SK-N-SH treated with all-trans-retinoic acid at 6 μM for 48 hours (cell line): Measurements from ENCODE around the gene LAMA3.
A peak's percentile ranks its signal among the peaks of the same experiment; 100 is the strongest.

Experiments
- ATAC-seq: fragments of 200-7000 bp; cut with Tn5 transposase; 3 replicates; pipeline ENCODE4 v1.9.1; 2020; ENCODE audit warnings: mild to moderate bottlenecking, moderate library complexity
- ARNTL ChIP-seq: fragments of 450-650 bp; formaldehyde crosslinking; IDR thresholded peaks from 2 replicates; pipeline ENCODE4 v1.5.0; 2020; ENCODE audit warnings: low read depth, mild to moderate bottlenecking, moderate library complexity, borderline replicate concordance
- CREB5 ChIP-seq: fragments of 250-450 bp; sonication (Bioruptor Pico); IDR thresholded peaks from 2 replicates; pipeline ENCODE4 v1.5.1; 2020; ENCODE audit warnings: low read depth, mild to moderate bottlenecking, moderate library complexity
- CSDC2 ChIP-seq: fragments of 250-450 bp; sonication (Bioruptor Pico); IDR thresholded peaks from 2 replicates; pipeline ENCODE4 v1.5.0; 2020; ENCODE audit warnings: mild to moderate bottlenecking, moderate library complexity
- CSRNP3 ChIP-seq: fragments of 250-450 bp; sonication (Bioruptor Pico); IDR thresholded peaks from 2 replicates; pipeline ENCODE4 v1.5.1; 2021; ENCODE audit warnings: mild to moderate bottlenecking, moderate library complexity
- ESRRG ChIP-seq: fragments of 250-450 bp; sonication (Bioruptor Pico); IDR thresholded peaks from 2 replicates; pipeline ENCODE4 v1.6.1; 2021; ENCODE audit warnings: mild to moderate bottlenecking
- GLIS3 ChIP-seq: fragments of 250-450 bp; sonication (Bioruptor Pico); IDR thresholded peaks from 2 replicates; pipeline ENCODE4 v1.5.0; 2020; ENCODE audit warnings: mild to moderate bottlenecking, moderate library complexity
- ISL1 ChIP-seq: fragments of 250-450 bp; sonication (Bioruptor Pico); IDR thresholded peaks from 2 replicates; pipeline ENCODE4 v2.1.2; 2022; ENCODE audit warnings: mild to moderate bottlenecking, moderate library complexity
- PATZ1 ChIP-seq: fragments of 250-450 bp; sonication (Bioruptor Pico); IDR thresholded peaks from 2 replicates; pipeline ENCODE4 v1.8.0; 2020; ENCODE audit warnings: mild to moderate bottlenecking, moderate library complexity, borderline replicate concordance
- POU6F1 ChIP-seq: fragments of 250-450 bp; sonication (Bioruptor Pico); IDR thresholded peaks from 2 replicates; pipeline ENCODE4 v1.8.0; 2021; ENCODE audit warnings: low read depth, mild to moderate bottlenecking, moderate library complexity, borderline replicate concordance
- PPARA ChIP-seq: fragments of 250-450 bp; sonication (Bioruptor Pico); IDR thresholded peaks from 2 replicates; pipeline ENCODE4 v1.5.0; 2020; ENCODE audit warnings: mild to moderate bottlenecking, borderline replicate concordance
- RARB ChIP-seq: fragments of 250-450 bp; sonication (Bioruptor Pico); IDR thresholded peaks from 2 replicates; pipeline ENCODE4 v1.8.0; 2021; ENCODE audit warnings: mild to moderate bottlenecking, moderate library complexity
- SNAI2 ChIP-seq: fragments of 250-450 bp; sonication (Bioruptor Pico); IDR thresholded peaks from 2 replicates; pipeline ENCODE4 v1.5.0; 2020; ENCODE audit warnings: mild to moderate bottlenecking, moderate library complexity
- TCF4 ChIP-seq: fragments of 250-450 bp; sonication (Bioruptor Pico); IDR thresholded peaks from 2 replicates; pipeline ENCODE4 v1.8.0; 2021; ENCODE audit warnings: mild to moderate bottlenecking, moderate library complexity, borderline replicate concordance
- TOX ChIP-seq: fragments of 250-450 bp; sonication (Bioruptor Pico); IDR thresholded peaks from 2 replicates; pipeline ENCODE4 v1.8.0; 2021; ENCODE audit warnings: mild to moderate bottlenecking, moderate library complexity, borderline replicate concordance
- TSHZ2 ChIP-seq: fragments of 250-450 bp; sonication (Bioruptor Pico); IDR thresholded peaks from 2 replicates; pipeline ENCODE4 v1.5.0; 2020; ENCODE audit warnings: mild to moderate bottlenecking, moderate library complexity
- ZC3H10 ChIP-seq: fragments of 250-450 bp; sonication (Bioruptor Pico); IDR thresholded peaks from 2 replicates; pipeline ENCODE4 v1.5.1; 2021; ENCODE audit warnings: mild to moderate bottlenecking, moderate library complexity
- ZFP3 ChIP-seq: fragments of 250-450 bp; sonication (Bioruptor Pico); IDR thresholded peaks from 2 replicates; pipeline ENCODE4 v1.5.0; 2020; ENCODE audit warnings: mild to moderate bottlenecking, moderate library complexity
- ZFP30 ChIP-seq: fragments of 450-650 bp; formaldehyde crosslinking; IDR thresholded peaks from 2 replicates; pipeline ENCODE4 v1.5.0; 2022; ENCODE audit warnings: mild to moderate bottlenecking, moderate library complexity
- ZNF565 ChIP-seq: fragments of 450-650 bp; formaldehyde crosslinking; conservative IDR thresholded peaks from 2 replicates; pipeline ENCODE4 v1.5.0; 2020; ENCODE audit warnings: low read depth, mild to moderate bottlenecking, moderate library complexity
- ZNF70 ChIP-seq: fragments of 450-650 bp; formaldehyde crosslinking; IDR thresholded peaks from 2 replicates; pipeline ENCODE4 v1.5.0; 2020; ENCODE audit warnings: mild to moderate bottlenecking, moderate library complexity
- ZNF8 ChIP-seq: fragments of 450-650 bp; formaldehyde crosslinking; IDR thresholded peaks from 2 replicates; pipeline ENCODE4 v1.5.0; 2020; ENCODE audit warnings: mild to moderate bottlenecking, moderate library complexity

LAMA3 gene

GRCh38 chr18:23986600-23987359 is 297.5 kb downstream of the LAMA3 start:
- TF ChIP-seq ZC3H10 = 0 out of 2 replicates have a peak, but pooled peaks have one; percentile 13
- no peak for TF ChIP-seq POU6F1 (CRISPR knock-in tag)
- no peak for TF ChIP-seq ZNF70 (CRISPR knock-in tag)
- no peak for TF ChIP-seq ZFP30 (CRISPR knock-in tag)
- TF ChIP-seq ISL1 (CRISPR knock-in tag) = peak; percentile 72
- ATAC-seq = no peak

- 0 out of 3 replicates have a peak, but pooled peaks have one; percentile 5 for ATAC-seq
- TF ChIP-seq ARNTL (CRISPR knock-in tag) (no peak), RARB (CRISPR knock-in tag) (no peak), ZFP3 (CRISPR knock-in tag) (no peak), ZNF8 (no peak), ISL1 (CRISPR knock-in tag) (no peak), POU6F1 (CRISPR knock-in tag) (no peak), TOX (CRISPR knock-in tag) (no peak), ESRRG (CRISPR knock-in tag) (no peak), GLIS3 (CRISPR knock-in tag) (no peak), PPARA (CRISPR knock-in tag) (no peak), CREB5 (CRISPR knock-in tag) (no peak), TSHZ2 (CRISPR knock-in tag) (no peak), SNAI2 (no peak), PATZ1 (CRISPR knock-in tag) (no peak), CSRNP3 (CRISPR knock-in tag) (no peak), ZNF565 (no peak), CSDC2 (CRISPR knock-in tag) (no peak), TCF4 (CRISPR knock-in tag) (no peak), ZC3H10 (no peak), ZFP30 (CRISPR knock-in tag) (no peak)
- TF ChIP-seq, all 23 proteins: peak for 0
Observed at GRCh38 chr18:23990474-23991410, 301.5 kb downstream of the LAMA3 start.
